Urothelium cell line (cell line): ENCODE results near the gene RASSF6.
"Not testable (repeated sequence)": the region's sequence is repeated elsewhere in the genome, so short reads cannot be mapped to it uniquely, and the experiment has no call there.

Source experiments
- DNase-seq: peaks from one replicate; pipeline ENCODE4 v3.0.0; 2011; ENCODE audit warnings: low spot score, mixed read lengths
- FAIRE-seq: peaks from 2 replicates; lab custom pipeline; 2011; peaks lifted over from hg19 to GRCh38; lab: Jason Lieb, UNC

Gene RASSF6

DNA sequence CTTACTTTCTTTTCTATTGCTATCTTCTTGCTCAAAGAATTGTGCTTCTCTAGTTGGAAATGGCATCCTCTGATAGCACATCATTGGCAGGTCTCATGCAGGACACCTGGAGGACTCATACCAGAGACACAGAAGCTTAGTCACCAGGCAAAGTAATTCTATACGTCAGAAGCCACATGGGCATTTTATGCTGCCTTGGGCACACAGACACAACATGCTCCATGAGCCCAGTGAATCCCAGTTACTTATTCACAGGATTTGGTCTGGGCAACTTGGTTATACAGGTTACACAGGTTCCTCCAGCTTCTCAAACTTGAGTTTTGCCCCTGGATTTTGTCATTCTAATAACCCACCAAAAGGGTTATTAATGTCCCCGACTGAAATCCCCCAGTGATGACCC, 7.1 kb downstream of the RASSF6 start:
- no peak for FAIRE-seq
- DNase-seq: no peak

DNA sequence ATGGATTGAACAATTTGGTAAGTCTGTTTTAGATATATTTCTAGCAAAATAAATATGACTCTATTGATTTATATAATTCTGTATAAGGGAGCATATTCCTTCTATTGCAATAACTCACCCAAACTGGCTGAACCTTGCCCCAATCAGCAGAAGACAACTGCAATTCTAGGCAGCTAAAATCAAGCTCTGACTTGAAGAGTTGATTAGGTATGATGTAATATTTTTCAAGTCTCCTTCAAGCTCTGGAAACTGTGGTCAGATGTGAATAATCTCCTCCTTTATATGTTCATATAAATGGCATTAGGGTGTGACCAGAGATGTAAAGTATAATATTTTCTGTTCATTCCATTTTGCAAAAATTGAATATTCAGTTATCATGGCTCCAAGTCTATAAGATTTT, 8.2 kb downstream of the RASSF6 start:
- no peak for DNase-seq
- no peak for FAIRE-seq

DNA sequence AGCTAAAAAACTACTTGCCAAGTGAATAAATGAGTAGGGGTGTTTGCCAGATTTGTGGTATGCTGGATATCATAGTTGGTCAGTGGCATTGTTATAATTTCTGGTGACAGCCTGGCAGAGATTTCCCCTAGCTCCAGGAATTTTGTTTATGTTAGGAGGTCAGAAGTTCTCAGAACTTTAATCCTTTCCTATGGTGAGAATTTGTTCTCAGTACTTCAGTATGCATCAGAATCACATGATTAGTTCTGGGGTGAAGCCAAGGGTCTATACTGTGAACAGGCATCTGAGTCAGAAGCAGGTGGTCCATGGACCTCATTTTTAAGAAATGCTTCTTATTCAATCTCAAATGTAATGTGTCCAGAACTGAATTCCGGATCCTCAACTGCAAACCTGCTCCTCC, 10.5 kb downstream of the RASSF6 start:
- DNase-seq (no peak), FAIRE-seq (no peak)

DNA sequence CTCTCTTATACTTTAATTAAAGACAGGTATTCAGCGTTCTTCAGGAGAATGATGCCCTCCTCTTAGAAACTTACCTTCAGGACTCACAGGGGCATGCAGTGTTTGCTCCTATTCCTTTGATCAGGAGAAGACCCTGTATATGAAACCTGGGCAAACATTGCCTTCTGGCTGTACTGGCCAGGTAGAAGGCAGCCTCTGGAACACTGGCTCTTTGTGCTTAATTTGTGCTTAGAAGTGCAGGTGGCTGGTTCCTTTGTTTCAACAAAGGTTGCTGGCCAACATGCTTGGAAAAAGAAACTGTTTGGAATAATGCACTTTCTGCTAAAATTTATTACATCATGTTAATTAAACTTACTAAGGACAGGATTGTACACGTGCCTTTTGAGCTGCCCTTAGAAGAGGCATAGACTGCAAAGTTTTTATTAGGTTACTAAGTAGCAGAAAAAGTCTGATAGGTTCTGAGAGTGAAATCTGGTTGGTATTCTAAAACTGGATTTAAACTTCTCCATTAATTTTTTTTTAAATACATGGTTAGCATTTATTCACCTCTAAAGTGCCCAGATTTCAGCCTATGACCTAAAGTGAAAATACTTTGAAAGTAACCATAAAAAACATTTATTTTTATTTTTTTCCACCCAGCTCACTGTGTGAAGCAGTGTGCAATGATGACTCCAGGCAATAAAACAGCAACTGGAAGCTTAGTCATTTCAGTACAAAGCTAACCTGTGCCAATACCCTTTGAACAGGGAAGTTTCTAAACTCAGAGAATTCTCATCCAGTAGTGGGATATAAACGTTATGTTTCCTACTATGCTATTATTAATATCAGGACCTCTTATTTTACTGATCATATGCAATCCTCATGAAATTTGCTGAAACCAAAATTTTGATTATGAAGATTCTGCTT, 11.3 kb downstream of the RASSF6 start:
- DNase-seq (peak; percentile 32), FAIRE-seq (no peak)

DNA sequence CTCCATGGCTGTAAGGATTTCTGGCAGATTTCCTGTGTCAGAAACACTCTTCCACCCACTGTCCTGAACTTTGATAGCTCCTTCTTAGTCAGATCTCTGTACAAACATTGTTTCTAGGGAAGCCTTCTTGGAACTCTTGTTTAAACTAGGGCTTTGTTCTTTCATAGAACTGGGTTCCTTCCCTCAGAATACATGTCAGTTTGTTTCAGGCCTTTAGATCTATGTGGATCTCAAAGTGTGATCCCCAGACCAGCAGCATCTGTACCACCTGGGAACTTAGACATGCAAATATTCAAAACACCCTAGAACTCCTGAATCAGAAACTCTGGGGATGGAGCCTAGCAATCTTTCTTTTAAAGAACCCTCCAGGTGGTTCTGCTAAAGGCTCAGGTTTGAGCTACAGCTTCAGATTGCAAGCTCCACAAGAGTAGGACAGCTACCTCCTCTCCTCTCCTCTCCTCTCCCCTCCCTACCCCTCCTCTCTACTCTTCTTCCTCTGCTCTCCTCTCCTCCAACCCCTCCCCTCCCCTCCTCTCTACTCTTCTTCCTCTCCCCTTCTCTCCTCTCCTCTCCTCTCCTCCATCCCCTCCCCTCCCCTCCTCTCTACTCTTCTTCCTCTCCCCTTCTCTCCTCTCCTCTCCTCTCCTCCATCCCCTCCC, 12.7 kb downstream of the RASSF6 start:
- FAIRE-seq (no peak), DNase-seq (no peak)

DNA sequence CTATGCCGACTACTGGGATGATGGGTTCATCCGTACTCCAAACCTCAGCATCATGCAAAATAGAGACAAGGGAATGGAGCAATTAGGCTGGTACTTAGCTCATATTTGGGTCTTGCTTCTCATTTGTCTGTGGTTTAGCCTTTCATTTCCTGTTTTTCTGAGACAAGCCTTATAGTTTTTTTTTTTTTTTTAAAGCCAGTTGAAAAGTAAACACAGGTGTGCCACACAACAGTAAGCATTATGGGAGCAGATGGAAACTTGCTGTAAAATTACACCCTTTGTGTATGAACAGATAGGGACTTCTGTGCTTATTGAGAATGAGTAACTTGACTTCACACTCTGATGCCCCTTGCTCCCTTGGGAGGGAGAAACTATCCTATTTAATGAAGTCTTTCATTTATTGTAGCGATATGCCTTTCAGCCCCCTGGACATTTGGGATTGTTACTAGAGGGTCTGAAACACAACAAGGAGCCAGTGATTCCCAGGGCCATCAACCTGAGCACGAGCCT, 13.7 kb downstream of the RASSF6 start:
- DNase-seq (no peak), FAIRE-seq (no peak)

DNA sequence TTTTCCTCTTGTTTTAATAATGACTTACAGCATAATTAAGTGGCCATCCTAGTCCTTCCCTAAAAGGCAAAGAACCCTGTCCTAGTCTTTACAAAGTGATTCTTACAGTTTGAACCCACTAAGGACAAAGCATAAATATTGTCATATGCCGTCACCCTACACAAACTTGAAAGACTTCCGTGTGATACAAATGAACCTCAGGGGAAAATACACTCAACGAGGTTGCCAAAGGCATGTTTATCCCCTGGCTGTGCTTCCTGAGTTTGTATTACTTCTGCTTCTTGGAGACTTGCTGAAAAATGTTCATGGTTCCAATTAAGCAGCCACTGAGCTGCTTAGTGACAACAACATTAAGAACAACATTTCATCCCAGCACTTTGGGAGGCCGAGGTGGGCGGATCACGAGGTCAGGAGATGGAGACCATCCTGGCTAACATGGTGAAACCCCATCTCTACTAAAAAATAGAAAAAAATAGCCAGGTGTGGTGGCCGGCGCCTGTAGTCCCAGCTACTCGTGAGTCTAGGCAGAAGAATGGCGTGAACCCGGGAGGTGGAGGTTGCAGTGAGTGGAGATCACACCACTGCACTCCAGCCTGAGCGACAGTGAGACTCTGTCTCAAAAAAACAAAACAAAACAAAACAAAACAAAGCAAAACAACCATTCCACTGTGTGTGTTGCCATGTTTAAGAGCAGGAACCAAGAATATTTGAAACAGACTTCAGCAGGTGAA, 16.2 kb downstream of the RASSF6 start:
- no peak for DNase-seq
- FAIRE-seq: no peak

DNA sequence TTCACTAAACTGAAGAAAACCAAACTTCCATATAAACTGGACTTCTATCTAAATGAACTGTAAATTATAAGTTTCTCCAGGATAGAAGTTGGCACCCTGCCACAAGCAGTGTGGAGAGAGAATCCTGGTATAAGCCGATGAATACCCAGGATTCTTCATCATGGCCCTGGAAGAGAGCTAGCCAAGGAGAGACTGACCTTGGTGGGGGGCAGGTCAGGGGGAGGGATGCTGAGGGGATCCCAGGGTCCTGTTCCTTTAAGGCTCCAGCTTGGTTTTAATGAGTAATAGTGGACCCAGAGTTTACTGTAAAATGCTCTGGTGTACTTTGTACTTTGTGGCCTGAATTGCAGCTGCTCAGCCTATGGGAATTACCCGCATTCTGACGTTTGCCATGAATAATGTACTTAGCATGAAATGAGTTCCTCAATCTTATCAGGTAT, 16.9 kb downstream of the RASSF6 start:
- FAIRE-seq (no peak), DNase-seq (no peak)

DNA sequence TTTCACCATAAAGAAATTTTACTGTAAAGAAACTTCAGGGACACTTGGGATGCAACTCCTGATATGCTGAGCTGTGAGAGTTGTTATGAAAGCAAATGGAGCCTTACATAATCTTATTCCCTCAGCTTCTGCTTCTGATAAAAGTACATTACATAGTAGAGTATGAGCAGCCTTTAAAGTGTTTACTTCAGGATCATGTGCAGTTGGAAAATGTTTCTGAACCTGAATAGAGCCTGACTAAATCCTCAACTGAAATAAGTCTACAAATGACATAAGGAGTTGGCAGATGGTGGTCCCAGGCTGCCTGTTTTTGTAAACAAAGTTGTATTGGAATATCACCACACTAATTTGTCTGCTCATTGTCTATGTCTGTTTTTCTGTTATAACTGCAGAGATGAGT, 19.3 kb downstream of the RASSF6 start:
- FAIRE-seq (no peak), DNase-seq (no peak)

DNA sequence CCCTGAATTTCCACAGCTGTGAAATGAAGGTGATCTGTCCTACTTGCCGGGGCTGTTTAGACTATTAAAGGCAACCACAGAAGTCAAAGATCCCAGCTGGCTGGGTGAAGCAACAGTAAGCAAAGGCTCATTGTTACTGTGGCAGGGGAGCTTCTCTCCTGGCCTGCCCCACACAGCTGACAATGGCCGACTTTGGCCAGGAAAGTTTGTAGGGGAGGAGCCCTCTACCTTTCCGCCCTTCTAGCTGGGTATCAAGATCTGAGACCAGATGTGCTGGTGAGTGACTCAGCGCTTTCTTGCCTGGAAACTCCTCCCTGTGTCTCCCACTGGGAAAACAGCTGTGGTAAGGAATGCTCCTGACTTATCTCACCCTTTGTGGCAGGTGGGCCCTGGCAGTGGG, 21.1 kb downstream of the RASSF6 start:
- peak; percentile 73 for FAIRE-seq
- peak; percentile 74 for DNase-seq

DNA sequence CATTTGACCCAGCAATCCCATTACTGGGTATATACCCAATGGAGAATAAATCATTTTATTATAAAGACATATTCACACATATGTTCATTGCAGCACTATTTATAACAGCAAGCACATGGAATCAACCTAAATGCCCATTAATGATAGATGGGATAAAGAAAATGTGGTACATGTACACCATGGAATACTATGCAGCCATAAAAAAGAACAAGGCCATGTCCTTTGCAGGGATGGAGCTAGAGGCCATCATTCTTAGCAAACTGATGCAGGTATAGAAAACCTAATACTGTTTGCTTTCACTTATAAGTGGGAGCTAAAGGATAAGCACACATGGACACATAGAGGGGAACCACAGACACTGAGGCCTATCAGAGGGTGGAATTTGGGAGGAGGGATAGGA, 22.6 kb downstream of the RASSF6 start:
- DNase-seq: no peak
- no peak for FAIRE-seq

DNA sequence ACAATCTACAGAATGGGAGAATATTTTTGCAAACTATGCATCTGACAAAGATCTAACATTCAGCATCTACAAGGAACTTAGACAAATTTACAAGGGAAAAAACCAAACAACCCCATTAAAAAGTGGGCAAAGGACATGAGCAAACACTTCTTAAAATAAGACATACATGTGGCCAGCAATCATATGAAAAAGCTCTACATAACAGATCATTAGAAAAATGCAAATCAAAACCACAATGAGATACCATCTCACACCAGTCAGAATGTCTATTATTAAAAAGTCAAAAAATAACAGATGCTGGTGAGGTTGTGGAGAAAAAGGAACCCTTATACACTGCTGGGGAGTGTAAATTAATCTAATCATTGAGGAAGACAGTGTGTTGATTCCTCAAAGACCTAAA, 23.1 kb downstream of the RASSF6 start:
- not testable (repeated sequence) for FAIRE-seq, DNase-seq

DNA sequence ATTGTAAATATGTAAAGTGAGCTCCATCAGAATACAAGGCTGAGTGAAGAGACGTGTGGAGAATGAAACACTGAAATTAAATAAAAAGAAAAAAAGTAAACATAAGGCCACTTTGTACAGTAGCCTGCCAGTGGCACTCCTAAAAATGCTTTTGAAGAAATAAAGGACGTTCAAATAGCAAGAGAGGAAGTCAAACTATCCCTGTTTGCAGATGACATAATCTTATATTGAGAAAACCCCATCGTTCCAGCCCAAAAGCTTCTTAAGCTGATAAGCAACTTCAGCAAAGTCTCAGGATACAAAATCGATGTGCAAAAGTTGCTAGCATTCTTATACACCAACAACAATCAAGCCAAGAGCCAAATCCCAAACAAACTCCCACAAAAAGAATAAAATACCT, 24.2 kb downstream of the RASSF6 start:
- FAIRE-seq: no peak
- DNase-seq: no peak

DNA sequence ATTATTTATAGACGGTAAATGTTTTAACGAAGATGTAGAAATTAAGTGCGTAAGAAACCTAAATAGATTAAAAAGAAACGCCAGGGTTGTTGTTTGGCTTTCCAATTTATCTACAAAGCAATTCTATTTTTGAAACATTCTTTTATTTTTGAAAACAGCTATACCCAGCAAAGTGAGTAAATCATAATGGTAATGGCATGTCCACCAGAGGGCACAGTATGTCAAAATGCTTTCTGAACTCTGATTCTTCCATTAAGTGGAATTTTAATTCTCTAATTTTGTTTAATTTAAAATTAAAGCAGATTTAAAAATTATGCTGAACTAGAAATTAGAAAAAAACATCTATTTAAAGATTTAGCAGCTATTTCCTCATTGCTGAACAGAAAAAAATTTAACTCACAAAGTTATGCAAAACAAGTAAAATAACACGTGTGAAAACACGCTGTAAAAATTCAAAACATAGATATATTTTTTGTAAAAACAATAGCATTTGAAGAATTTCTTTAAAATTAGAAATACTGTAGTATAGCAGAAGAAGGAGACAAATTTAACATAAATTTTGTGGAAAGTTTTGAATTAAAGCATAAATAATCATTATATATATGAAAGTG, 26.5 kb downstream of the RASSF6 start:
- FAIRE-seq: no peak
- no peak for DNase-seq

DNA sequence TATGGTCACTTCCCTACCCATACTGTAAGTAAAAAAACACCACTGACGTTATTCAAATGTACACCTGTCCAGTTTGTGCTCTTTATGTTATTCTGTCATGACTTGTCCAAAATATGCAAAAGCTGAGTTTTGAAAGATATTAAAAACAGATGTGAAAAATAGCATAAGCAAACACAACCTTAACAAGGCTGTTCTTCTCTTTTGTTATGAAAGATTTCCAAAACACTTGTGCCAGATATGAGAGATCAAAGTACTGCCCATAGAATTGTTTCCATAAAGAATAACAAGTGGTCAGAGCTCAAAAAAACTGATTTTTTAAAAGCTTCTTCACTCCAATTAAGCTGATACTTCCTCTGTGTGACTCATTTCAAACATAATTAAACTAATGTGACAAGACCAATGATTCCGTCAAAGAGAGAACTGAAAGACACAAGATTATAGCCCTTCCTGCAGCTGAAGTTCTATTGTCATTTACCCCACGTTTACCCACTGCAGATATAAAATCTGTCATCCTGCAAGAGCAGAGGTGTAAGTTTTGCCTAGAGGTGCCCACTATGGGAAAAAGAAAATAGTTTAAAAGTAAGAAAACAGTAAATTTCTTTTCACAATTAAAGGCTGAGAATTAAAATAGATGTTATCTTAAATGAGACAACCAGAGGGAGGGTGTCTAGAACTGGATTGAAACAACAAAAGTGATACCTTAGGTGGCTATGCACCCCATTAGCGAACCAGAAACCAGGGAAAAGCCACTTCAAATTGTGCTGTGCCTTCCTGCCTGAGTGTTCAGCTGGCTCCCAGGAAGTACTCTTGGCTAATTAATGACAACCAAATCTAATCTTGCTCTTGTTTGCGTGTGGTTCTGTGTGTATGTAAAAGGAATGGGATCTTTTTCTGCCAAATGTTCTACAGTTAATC, 30.1 kb downstream of the RASSF6 start:
- DNase-seq (no peak), FAIRE-seq (no peak)

DNA sequence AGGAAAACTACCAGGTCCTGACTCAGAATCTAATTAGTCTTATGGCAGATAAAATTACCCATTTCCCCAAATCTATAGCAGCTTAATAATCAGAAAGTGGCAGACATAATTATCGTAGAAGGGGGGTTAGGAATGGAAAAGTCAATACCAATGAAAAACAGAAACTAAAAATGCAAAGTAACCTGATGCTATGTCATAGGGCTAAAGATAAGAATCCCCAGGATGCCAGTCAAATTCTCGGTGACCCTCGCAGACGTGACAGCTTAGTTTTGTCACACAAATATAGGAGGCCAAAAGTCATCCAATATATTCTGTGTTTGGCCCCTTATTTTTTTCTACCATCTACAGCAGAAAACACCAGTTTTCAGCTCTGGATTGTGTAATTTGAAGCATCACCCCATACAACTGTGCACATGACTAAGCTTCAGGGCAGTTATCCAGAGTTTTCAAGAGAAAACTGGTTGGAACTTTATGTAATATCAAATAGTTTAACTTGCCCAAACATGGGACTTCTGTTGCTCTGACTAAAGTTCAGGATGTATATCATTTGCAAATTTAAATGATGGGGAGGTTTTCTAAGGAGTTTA, 30.9 kb downstream of the RASSF6 start:
- no peak for DNase-seq
- no peak for FAIRE-seq

DNA sequence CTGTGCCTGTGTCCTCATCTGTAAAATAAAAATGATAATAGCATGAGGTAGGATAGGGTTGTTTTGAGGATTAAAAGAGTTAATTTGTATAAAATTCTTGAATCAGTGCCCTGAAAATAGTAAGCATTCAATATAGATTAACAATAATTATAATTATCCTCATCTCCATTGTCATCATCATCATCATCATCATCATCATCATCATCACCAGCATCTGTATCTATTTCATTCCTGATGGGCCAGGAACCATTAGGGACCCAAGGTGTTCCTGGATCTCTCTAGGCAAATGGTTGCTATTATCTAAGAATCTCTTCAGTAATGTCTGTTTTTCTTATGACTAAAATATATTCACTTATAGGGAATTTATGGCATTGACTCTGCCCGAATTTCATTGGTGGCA, 31.6 kb downstream of the RASSF6 start:
- DNase-seq: no peak
- FAIRE-seq: no peak

DNA sequence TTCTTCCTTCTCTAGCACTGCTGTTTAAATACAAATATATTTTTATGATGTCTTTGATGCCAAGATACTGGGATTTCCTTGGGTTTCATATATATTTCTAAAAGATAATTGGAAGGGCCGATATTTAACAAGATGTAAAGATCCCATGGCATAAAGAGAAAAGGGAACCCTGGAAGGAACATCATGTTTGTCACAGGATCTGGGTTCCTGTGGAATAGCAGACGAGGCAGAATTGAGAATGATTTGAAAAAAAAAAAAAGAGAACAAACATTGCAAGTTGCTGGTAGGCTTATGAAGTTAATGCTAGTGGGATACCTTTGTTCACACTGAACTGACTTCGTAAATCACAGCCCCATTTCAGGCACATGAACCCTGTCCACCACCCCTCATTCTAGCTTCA, 33.6 kb downstream of the RASSF6 start:
- DNase-seq (no peak), FAIRE-seq (no peak)

DNA sequence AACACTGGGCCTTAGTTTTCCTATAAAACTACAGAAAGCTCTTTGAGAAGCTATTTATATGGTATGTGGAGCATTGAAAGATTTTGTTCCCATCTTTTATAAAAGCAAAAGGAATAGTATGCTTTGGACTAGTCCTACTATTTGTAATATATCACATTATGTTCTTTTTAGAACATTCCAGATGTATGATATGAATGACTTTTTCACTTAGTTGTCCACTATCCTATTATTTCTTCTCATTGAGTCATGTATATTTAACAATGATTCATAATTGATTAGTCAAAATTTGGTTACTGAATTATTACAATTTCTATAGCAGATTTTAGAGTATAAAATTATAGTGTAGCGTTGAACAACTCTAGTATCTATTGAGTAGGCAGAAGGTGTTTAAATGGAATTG, 34.2 kb downstream of the RASSF6 start:
- FAIRE-seq: no peak
- no peak for DNase-seq

DNA sequence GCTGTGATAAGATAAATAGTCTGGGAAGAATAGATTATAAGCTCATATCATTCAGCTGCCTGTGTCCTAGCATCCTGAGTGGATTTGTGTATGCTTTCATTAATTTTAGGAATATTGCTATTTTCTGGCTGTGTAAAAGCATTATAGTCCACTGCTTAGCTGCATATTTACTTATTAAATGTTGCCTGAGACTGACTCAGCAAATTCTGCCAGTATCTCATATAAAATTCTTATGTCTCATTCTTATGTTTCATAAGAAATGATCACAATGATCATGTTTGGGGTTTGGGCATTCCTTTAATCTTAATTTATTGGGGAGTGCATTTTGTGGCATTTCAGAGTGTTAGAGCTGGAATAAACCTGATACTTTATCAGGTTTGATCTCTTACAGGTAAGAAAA, 34.9 kb downstream of the RASSF6 start:
- FAIRE-seq: no peak
- DNase-seq: no peak
